Panc1 (cell line): ENCODE results near the gene ARID4A. TPM values are rescaled to one million over a fixed set of nuclear protein-coding genes. Genes with fewer than 3 reads are reported as not detected.

ENCODE experiments used
- ATAC-seq: fragments of 200-7000 bp; cut with Tn5 transposase; 2 replicates; pipeline ENCODE4 v1.9.1; 2020; ENCODE audit warnings: mild to moderate bottlenecking, moderate library complexity
- BruUV-seq: library from RNA; stranded (reverse); fragments of 400-500 nt; replicated peaks from 2 replicates; lab custom pipeline; 2021; lab: Mats Ljungman, UMichigan
- CTCF ChIA-PET: fragments of 300-600 bp; sonication (Branson Sonifier 250); formaldehyde crosslinking; loops from one replicate; lab custom pipeline; 2022; ENCODE audit warnings: antibody characterized with exemption; lab: Charles Lee
- POLR2A ChIA-PET: fragments of 300-600 bp; sonication (Branson Sonifier 250); formaldehyde crosslinking; loops from one replicate; lab custom pipeline; 2022; ENCODE audit warnings: antibody characterized with exemption; lab: Charles Lee
- DNase-seq: peaks from one replicate; pipeline ENCODE4 v3.0.0-alpha.2; 2010; ENCODE audit warnings: low read depth, low spot score
- H3K27ac ChIP-seq: 2 replicates; pipeline ENCODE4 v1.5.1; 2011; ENCODE audit warnings: mild to moderate bottlenecking, low read length, inconsistent platforms
- H3K27me3 ChIP-seq: fragments of 200-500 bp; sonication (Bioruptor generic); 2 replicates; pipeline ENCODE4 v1.6.0; 2014; ENCODE audit warnings: low read length, inconsistent platforms; ENCODE audit not compliant: control insufficient read depth, insufficient read depth
- H3K36me3 ChIP-seq: fragments of 200-500 bp; sonication (Bioruptor generic); 2 replicates; pipeline ENCODE4 v1.5.1; 2014; ENCODE audit warnings: inconsistent platforms, mild to moderate bottlenecking, low read length, moderate library complexity; ENCODE audit not compliant: control insufficient read depth, insufficient read depth
- H3K4me1 ChIP-seq: 2 replicates; pipeline ENCODE4 v1.5.1; 2011; ENCODE audit warnings: inconsistent platforms, mild to moderate bottlenecking, low read length, moderate library complexity; ENCODE audit not compliant: control insufficient read depth, insufficient read depth
- H3K4me3 ChIP-seq, 2 experiments: 2 replicates each; pipeline ENCODE4 v1.5.1; 2011 to 2012; ENCODE audit warnings: low read depth in 2 of 2, low read length in 2 of 2, mild to moderate bottlenecking in 2 of 2, inconsistent platforms in 1 of 2, moderate library complexity in 1 of 2
- H3K9me3 ChIP-seq: fragments of 200-500 bp; sonication (Bioruptor generic); 2 replicates; pipeline ENCODE4 v1.5.1; 2014; ENCODE audit warnings: low read depth, mild to moderate bottlenecking, inconsistent platforms, low read length, moderate library complexity; ENCODE audit not compliant: control insufficient read depth, insufficient read depth
- POLR2AphosphoS5 ChIP-seq: IDR thresholded peaks from 2 replicates; pipeline ENCODE4 v1.6.1; 2012; ENCODE audit warnings: mild to moderate bottlenecking, low read depth, low read length, moderate library complexity
- REST ChIP-seq, 2 experiments: IDR thresholded peaks; 2 replicates each; pipeline ENCODE4 v1.6.1; 2011 to 2012; ENCODE audit warnings: low read depth in 2 of 2, control low read depth in 1 of 2, low read length in 1 of 2, mild to moderate bottlenecking in 1 of 2, moderate library complexity in 1 of 2; ENCODE audit not compliant: insufficient read depth in 1 of 2
- SIN3A ChIP-seq: IDR thresholded peaks from 2 replicates; pipeline ENCODE4 v1.6.1; 2012; ENCODE audit warnings: low read depth, mild to moderate bottlenecking, low read length, moderate library complexity, borderline replicate concordance; ENCODE audit not compliant: insufficient read depth
- TCF7L2 ChIP-seq: IDR thresholded peaks from 2 replicates; pipeline ENCODE4 v1.6.1; 2011; ENCODE audit warnings: mild to moderate bottlenecking, low read depth, low read length, inconsistent platforms
- in situ Hi-C: cut with HindIII; loops from 2 replicates; pipeline ENCODE4 v1.10.0; 2016; ENCODE audit warnings: low sequenced_read_pairs, low pct_unique_long_range_greater_than_20kb
- intact Hi-C: fragments of 100-400 bp; cut with micrococcal nuclease; formaldehyde crosslinking; loops from one replicate; pipeline ENCODE4 v1.10.0; 2022; ENCODE audit not compliant: unreplicated experiment
- total RNA-seq: library from RNA; stranded (reverse); gene quantifications from one replicate; pipeline ENCODE4 v1.2.1, GENCODE V29; 2021; ENCODE audit not compliant: unreplicated experiment
- TF ChIP-seq, protein P1 (sequence below): fragments of 450-650 bp; IDR thresholded peaks from 2 replicates; pipeline ENCODE4 v1.5.1; 2017; ENCODE audit warnings: mild to moderate bottlenecking

Gene ARID4A
- total RNA-seq, 1 experiment from 2014 or later: 11.4 TPM

- H3K27me3 ChIP-seq: no peaks in the 10 kb centered on the region
- TF ChIP-seq REST (IDR thresholded peaks at IDR 0.05; ENCODE audit: insufficient read depth in 1 of 2, low read depth in 2 of 2, low read length in 1 of 2): no peak
- TF ChIP-seq, protein P1, sequence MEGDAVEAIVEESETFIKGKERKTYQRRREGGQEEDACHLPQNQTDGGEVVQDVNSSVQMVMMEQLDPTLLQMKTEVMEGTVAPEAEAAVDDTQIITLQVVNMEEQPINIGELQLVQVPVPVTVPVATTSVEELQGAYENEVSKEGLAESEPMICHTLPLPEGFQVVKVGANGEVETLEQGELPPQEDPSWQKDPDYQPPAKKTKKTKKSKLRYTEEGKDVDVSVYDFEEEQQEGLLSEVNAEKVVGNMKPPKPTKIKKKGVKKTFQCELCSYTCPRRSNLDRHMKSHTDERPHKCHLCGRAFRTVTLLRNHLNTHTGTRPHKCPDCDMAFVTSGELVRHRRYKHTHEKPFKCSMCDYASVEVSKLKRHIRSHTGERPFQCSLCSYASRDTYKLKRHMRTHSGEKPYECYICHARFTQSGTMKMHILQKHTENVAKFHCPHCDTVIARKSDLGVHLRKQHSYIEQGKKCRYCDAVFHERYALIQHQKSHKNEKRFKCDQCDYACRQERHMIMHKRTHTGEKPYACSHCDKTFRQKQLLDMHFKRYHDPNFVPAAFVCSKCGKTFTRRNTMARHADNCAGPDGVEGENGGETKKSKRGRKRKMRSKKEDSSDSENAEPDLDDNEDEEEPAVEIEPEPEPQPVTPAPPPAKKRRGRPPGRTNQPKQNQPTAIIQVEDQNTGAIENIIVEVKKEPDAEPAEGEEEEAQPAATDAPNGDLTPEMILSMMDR: no peak
- TF ChIP-seq TCF7L2: no peak
- no peak for TF ChIP-seq SIN3A
- no peak for TF ChIP-seq POLR2AphosphoS5
- DNase-seq (no peak), ATAC-seq (no peak)
- in situ Hi-C loops (no loop called here), intact Hi-C loops (no loop called here)
- no peaks in the 10 kb centered on the region for H3K9me3 ChIP-seq
- H3K27ac ChIP-seq: no peak overlapping the region
- peaks cover 36% of the 10 kb centered on the region for H3K36me3 ChIP-seq
- POLR2A ChIA-PET: no interaction called here
- H3K4me3 ChIP-seq: no peak overlapping the region
- CTCF ChIA-PET: no interaction called here
- peaks cover 2% of the 10 kb centered on the region for H3K4me1 ChIP-seq
- TSS peak; percentile 13 for BruUV-seq
Measured at GRCh38 chr14:58265401-58265800, 33.0 kb upstream of the ARID4A start.

DNA sequence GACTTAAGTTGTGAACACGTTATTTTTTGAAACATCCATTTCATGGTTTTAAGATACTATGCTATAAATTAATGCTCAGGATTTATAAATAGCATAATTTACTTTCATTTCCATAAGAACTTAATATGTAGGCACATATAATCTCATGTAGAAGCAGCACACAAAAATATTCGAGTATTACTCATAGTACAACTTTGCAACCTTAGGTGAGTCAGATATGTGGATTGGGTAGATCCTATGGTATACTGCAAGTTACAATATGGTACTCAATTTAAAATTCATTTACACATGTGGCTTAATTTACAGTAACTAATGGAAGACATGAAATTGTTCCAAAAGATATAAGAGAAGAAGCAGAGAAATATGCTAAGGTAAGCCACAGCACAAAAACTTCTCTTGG lies 27.7 kb upstream of the ARID4A start:
- TF ChIP-seq SIN3A (no peak), POLR2AphosphoS5 (no peak), TCF7L2 (no peak), REST (IDR thresholded peaks at IDR 0.05; ENCODE audit: insufficient read depth in 1 of 2, low read depth in 2 of 2, low read length in 1 of 2) (no peak)
- TF ChIP-seq, protein P1: no peak
- no peak overlapping the region for H3K4me3 ChIP-seq
- ATAC-seq (no peak), DNase-seq (no peak)
- intact Hi-C loops: no loop called here
- H3K9me3 ChIP-seq: no peaks in the 10 kb centered on the region
- ChIA-PET POLR2A (no interaction called here), CTCF (no interaction called here)
- no peaks in the 10 kb centered on the region for H3K27me3 ChIP-seq
- in situ Hi-C loops: no loop called here
- BruUV-seq: no TSS peak
- H3K4me1 ChIP-seq: peaks cover 8% of the 10 kb centered on the region
- H3K36me3 ChIP-seq: peaks cover 20% of the 10 kb centered on the region
- H3K27ac ChIP-seq: no peak overlapping the region
